ENCODE measurements around the gene INTS2. TPM values are rescaled to one million over a fixed set of nuclear protein-coding genes. Genes with fewer than 3 reads are reported as not detected.

The INTS2 gene
- total RNA-seq, 1 donor from 2014 or later = 16.9 TPM

DNA sequence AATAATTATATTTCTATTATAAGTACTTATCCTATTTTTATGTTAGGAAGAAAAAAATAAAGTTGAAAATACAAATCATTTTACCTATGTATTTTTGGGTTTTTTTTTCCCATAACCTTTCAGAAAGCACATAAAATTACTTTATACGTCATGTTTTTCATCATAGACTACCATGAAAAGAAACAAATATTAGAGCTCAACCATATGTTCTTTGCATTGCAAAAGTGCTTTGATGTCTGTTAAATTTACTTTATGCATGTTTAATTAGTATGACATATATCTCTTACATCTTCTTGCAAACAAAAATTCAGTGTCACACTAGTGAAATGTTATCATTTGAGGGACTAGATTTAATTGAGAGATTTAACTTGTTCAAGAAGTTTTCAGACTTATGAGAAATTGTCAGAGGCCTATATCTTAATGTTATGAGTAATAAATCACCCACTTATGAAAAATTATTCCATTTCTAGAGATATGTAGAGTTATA is 88.4 kb downstream of the INTS2 start:
- H3K9me3 Mint-ChIP-seq (ENCODE audit: low read depth) = no peaks in the 10 kb centered on the region
- no peaks in the 10 kb centered on the region for H3K27me3 Mint-ChIP-seq
- H3K36me3 Mint-ChIP-seq (ENCODE audit: insufficient read depth) = no peaks in the 10 kb centered on the region
- no peaks in the 10 kb centered on the region for H3K4me1 Mint-ChIP-seq (ENCODE audit: low read depth)
- H3K27ac Mint-ChIP-seq = no peak overlapping the region
- DNase-seq (ENCODE audit: low spot score, unreplicated experiment) = no peak
- no peak for TF ChIP-seq CTCF (IDR thresholded peaks at IDR 0.05; ENCODE audit: unreplicated experiment)
- H3K4me3 Mint-ChIP-seq (ENCODE audit: low read depth) = no peak overlapping the region

DNA sequence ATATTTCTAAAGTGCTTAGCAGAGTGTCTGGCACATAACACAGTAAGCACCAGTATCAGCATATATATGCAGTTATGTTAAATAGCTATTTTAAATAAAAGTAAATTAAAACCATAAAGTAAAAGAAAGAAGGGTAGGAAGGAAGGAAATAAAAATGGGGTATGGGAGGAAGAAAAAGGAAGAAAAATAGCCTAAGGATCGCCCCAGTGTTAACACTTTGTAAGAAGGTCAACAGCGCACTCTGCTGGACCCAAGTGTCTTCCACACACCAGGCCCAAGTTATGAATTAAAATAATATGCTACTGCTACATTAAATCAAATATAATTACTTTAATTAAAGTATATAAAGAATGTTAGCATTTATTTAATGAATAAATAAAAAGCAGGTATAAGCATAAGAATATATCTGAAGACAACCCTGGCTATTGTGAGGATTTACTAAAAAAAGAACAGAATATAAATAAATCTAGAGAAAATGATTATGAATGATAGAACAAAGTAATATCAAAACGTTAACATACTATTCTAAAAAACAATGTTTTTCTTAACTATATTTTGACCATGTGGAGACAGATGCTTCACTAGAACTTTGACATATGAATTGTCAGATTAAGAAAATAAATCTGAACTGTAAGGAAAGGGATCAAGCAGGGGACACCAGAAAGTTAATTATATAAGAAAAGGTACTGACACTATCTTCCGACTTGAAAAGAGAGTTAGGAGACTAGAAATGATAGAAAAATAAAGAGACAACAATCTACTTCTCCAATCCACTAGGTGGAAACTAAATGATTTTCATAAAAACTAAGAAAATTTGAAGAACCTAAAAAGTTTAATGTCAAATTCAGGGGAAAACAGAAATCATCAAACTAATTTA is 90.4 kb downstream of the INTS2 start:
- H3K27ac Mint-ChIP-seq = no peak overlapping the region
- H3K4me3 Mint-ChIP-seq (ENCODE audit: low read depth) = no peak overlapping the region
- TF ChIP-seq CTCF (IDR thresholded peaks at IDR 0.05; ENCODE audit: unreplicated experiment) = peak; percentile 88
- DNase-seq (ENCODE audit: low spot score, unreplicated experiment) = peak; percentile 15
- H3K4me1 Mint-ChIP-seq (ENCODE audit: low read depth) = no peaks in the 10 kb centered on the region
- H3K27me3 Mint-ChIP-seq = no peaks in the 10 kb centered on the region
- H3K36me3 Mint-ChIP-seq (ENCODE audit: insufficient read depth) = no peaks in the 10 kb centered on the region
- H3K9me3 Mint-ChIP-seq (ENCODE audit: low read depth) = no peaks in the 10 kb centered on the region

DNA sequence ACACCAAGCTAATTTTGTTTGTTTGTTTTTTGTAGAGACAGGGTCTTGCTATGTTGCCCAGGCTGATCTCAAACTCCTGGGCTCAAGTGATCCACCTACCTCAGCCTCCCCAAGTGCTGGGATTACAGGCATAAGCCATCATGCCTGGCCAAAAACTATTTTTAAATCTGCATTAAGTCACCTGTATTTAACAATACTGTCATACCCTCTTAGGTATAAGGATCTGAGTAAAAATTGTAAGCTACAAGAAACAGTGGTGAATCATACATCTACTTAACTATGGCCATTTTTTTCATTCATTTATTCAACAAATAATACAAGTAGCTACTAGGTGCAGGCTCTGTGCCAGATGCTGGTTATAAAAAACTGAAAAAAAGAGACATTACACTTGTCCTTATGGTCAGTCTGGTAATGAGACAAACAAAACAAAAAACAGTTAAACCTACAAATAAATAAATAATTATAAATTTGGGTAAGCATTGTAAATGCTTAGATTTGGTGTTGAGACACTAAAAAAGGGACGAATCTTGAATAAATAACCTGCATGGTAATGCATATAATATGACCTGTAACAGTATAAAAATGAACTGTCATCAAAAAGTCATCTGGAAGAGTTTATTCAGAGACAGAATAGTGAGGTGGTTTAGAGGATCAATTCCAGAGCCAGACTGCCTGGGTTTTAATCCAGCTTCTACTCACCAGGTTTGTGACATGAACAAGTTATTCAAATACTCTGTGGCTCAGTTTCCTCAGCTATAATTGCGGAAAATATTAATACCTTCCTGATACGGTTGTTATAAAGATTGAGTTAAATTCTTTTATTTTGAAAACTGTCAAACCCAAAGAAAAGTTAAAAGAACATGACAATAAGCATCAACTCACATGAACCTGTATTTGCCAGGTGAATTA is 91.3 kb downstream of the INTS2 start:
- no peaks in the 10 kb centered on the region for H3K4me1 Mint-ChIP-seq (ENCODE audit: low read depth)
- H3K27me3 Mint-ChIP-seq = no peaks in the 10 kb centered on the region
- no peak overlapping the region for H3K27ac Mint-ChIP-seq
- no peaks in the 10 kb centered on the region for H3K36me3 Mint-ChIP-seq (ENCODE audit: insufficient read depth)
- no peak overlapping the region for H3K4me3 Mint-ChIP-seq (ENCODE audit: low read depth)
- no peaks in the 10 kb centered on the region for H3K9me3 Mint-ChIP-seq (ENCODE audit: low read depth)
- TF ChIP-seq CTCF (IDR thresholded peaks at IDR 0.05; ENCODE audit: unreplicated experiment) = no peak
- DNase-seq (ENCODE audit: low spot score, unreplicated experiment) = no peak

DNA sequence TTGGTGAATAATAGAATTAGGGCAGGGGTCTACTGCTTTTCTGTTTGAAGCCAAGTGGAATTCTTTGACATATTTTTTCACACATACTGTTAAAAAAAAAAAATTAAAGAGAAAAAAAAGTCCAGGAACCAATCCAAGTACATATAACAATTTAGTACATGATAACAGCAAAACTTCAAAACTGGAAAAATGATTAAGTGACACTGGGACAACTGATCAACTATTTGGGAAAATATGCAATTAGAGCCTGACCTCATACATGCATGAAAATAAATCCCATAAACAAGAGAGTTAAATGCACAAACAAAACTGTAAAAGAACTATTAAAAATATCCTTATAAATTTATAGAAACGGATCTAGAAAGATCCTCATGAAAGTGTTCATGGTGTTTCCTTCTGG is 92.2 kb downstream of the INTS2 start:
- Mint-ChIP-seq H3K27me3 (no peaks in the 10 kb centered on the region), H3K27ac (no peak overlapping the region), H3K9me3 (ENCODE audit: low read depth) (no peaks in the 10 kb centered on the region), H3K36me3 (ENCODE audit: insufficient read depth) (no peaks in the 10 kb centered on the region), H3K4me1 (ENCODE audit: low read depth) (no peaks in the 10 kb centered on the region), H3K4me3 (ENCODE audit: low read depth) (no peak overlapping the region)
- no peak for TF ChIP-seq CTCF (IDR thresholded peaks at IDR 0.05; ENCODE audit: unreplicated experiment)
- DNase-seq (ENCODE audit: low spot score, unreplicated experiment) = no peak

DNA sequence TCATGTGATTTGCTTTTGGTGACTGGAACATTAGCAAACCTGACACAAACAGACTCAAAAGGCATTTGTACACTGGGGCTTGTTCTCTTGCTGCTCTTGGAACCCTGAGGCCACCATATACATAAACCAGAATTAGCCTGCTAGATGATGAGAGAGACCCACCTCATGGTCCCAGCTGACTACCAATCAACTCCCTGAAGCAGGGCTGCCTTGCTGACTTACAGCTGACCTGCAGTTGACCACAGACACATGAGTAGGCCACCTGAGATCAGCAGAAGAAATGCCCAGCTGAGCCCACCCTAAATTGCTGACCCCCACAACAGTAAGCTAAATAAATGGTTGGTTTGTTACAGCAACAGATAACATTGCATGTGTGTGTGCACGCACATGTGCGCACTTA is 93.2 kb downstream of the INTS2 start:
- Mint-ChIP-seq H3K4me3 (ENCODE audit: low read depth) (no peak overlapping the region), H3K4me1 (ENCODE audit: low read depth) (no peaks in the 10 kb centered on the region), H3K27me3 (no peaks in the 10 kb centered on the region), H3K9me3 (ENCODE audit: low read depth) (no peaks in the 10 kb centered on the region), H3K27ac (no peak overlapping the region), H3K36me3 (ENCODE audit: insufficient read depth) (peaks cover under 1% of the 10 kb centered on the region)
- DNase-seq (ENCODE audit: low spot score, unreplicated experiment) = no peak
- no peak for TF ChIP-seq CTCF (IDR thresholded peaks at IDR 0.05; ENCODE audit: unreplicated experiment)
